NCI-H226 (cell line): ENCODE data around the gene LAMC1.

ENCODE experiments used
- DNase-seq: peaks from one replicate; pipeline ENCODE4 v3.0.0-alpha.2; 2015

LAMC1 gene

DNA sequence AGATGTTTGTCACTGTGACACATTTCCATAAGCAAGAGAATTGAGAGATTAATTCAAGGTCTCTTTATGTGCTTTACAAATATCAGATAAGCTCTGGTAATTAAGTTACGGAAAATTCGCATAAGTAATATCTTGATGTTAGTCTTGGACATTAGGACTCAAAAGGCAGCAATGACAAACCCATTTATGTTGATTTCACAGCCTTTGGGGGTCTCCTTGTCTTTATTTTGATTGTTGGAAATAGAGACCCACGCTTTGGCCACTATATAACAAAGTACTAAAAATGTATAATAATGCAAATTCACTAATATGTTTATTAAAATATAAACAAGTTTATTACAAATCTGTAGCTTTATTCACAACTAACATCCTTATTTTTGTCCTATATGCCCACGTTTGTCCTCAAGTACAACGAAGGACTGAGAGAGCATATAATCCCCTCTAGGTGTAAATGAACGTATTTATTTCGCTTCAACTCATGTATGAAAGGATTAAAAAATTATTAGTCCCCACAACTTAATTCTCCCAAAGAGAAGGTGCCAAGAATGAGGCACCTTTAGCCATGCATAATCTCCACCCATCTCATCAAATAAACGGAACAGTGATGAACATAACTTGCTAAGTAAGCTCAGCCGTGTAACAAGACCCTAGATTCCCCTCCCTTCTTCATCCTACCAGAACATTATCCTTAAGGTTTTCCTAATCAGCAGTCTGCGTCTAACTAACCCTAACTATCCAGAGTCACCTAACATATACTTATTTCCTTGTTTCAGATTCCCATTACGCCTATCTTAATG lies 1.6 kb upstream of the LAMC1 start:
- DNase-seq: no peak

DNA sequence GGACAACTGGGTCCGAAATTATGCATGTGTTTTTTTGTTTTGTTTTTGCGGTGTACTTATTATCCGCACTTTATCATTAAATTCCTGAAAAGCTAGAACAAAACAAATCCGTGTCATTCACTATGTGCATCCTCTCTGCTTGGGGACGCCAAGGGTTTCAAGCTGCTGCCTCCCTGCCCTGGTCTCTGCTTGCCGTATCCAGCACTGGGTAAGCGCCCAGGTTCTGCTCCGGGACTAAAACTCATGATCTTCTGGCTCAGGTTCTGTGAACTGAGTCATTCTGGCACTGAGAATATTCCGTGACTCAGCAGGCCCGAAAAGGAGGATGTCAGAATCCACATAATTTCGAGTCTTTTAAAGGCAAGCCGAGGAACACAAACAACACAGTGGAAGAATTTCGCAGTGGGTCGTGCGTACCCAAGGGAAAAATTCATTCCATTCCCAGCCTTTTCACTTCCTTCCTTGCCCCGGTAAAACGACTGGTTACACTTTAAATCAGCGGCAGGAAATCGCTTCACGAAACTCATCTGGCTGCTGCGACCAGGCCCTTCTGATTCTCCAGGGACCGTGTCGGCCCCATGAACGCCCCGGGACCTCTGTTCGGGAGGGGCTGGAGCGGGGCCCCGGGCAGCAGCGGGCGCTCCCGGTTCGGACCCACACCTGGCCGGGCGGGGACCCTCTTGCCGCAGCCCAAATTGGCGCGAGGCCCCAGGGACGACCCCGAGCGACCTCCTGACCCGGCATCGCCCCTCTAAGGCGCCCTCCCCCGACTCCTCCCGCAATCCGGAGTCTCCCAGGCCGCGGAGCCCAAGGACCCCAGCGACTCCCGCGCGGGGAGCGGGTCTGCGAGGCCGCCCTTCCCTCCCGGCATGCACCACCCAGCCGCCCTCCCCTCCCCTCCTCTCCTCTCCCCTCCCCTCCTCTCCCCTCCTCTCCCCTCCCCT lies 746 bp upstream of the LAMC1 start:
- peak; percentile 92 for DNase-seq

DNA sequence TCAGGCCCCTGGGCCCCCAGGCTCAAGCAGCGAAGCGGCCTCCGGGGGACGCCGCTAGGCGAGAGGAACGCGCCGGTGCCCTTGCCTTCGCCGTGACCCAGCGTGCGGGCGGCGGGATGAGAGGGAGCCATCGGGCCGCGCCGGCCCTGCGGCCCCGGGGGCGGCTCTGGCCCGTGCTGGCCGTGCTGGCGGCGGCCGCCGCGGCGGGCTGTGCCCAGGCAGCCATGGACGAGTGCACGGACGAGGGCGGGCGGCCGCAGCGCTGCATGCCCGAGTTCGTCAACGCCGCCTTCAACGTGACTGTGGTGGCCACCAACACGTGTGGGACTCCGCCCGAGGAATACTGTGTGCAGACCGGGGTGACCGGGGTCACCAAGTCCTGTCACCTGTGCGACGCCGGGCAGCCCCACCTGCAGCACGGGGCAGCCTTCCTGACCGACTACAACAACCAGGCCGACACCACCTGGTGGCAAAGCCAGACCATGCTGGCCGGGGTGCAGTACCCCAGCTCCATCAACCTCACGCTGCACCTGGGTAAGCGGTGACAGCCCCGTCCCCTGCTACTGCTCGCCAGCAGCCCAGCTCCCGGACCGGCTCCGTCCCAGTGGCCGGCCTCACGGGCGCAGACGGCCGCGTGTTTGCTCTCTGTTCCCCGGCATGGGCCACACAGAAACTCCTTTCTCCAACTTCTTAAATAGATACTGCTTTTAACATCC lies 539 bp downstream of the LAMC1 start:
- DNase-seq: peak; percentile 63

DNA sequence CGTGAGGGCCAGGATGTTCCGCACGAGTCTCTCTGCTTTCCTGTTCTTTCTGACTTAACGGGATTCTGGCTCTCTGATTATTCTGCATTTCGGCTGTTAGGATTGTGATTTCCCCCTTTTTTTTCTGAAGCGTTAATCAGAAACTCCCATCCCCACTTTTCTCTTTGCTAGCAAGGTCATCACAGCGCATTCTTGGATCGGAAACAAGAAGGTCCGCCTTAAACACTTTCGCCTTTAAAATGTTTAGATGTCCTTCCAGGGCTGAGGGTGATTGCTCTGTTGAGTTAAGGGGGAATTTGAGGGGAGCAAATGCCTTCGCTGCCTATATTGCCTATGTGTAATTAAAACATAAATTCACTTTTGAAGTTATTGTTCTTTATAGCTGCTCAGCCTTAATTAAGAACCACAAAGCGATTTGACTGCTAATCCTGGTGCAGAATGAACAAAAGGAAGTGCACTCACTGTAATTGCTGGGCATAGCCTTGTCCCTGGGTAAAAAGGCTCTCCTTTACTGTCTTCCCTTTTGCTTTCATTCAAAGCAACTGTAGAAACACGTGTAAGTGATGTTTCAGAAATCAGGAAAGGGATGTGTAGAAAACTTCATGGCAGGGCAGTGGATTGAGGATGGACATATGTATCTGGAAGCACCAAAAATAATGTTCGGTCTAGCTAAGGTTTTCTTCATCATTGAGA lies 1.2 kb downstream of the LAMC1 start:
- DNase-seq: no peak

DNA sequence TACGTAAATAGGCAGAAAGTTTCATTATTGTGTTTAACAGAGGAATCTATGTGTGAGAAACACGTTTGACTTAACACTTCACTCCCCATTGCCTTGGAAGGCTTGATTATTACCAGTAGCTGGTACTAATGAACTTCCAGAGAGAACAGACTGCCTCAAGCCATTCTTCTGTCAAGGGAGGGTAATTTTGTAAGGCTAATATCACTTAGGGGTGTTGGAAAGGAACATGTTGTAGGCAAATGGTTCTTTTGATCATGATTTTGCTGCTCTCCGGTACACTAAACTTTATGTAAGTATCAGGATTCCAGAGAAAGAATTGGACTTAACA lies 1.8 kb downstream of the LAMC1 start:
- no peak for DNase-seq

DNA sequence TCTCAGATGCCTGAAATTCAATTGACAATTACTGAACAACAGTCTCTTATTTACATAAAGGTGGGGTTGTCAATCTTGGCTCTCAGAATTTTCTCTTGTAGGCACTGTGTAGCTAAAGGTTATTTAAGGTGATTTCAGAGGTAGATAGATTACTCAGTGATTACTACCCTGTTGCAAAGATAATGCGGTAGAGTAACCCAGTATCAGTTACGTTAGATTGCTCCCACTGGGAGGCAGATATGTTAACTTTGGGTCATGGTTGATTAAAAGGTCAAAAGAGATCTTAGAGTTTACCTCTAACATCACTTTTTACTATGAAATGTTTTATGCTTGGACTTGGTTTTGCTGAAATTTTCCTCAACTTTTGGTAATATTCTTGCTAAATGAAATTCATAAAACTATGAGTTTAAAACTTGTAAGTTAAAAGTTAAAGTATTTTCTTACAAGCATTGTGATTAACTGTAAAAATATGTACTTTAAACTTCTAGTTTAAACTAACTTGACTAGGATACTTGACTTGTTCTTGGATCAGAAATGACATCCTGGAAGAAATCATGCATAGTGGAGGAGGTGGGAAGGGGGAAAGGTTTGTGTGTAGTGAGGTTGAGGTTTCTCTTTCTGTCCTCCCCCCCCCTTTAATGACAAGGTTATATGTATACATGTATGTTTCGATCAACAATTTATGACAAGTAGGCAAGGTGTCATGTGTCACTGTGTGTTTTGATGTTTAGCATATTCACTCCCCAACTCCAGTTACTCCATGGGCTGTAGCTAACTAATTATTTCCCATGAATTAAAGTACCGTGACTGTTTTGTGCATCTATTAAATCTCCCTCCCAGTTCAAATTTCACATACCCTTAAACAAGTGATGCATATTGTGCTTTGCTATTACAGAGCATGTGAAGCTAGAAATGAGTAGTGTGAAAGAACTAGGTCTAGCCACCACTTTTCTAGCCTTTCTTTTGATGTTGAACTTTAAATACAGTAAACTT lies 2.9 kb downstream of the LAMC1 start:
- DNase-seq: peak; percentile 59

DNA sequence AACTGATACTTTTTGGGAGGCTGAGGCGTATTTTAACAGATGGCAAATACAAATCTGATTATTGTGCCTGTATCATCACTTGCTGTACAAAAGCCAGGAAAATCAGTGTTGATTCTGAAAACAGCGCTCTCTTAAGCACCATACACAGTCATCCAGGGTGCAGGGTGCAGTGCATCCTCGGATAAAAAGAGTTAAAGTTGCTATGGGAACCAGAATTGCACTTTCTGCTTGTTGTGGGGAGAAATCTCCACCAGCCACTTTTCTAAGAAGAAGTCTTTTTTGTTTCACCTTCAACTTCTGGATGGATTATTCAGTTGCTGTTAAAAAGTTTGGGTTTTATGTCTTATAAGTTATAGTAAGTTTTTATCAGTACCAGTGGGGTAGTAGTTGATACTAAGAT lies 3.8 kb downstream of the LAMC1 start:
- no peak for DNase-seq

DNA sequence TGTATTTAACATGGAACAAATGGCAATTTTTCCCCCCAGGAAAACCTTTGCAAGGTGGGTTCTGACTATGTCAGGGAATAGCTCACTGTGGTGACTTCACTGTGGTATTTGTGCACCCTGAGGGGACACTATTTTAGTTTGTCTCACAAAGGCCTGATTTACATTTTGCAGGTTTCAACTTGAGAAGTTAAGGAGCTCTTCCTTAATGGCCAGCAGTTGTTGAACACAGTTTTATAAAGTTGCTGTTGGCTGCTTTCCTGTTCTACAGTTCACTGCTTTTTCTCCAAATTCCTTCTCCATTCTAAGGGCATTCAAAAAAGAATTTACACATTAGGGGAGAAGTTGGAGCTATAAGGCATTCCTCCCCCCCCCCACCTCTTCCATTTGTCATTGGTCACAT lies 4.6 kb downstream of the LAMC1 start:
- no peak for DNase-seq

DNA sequence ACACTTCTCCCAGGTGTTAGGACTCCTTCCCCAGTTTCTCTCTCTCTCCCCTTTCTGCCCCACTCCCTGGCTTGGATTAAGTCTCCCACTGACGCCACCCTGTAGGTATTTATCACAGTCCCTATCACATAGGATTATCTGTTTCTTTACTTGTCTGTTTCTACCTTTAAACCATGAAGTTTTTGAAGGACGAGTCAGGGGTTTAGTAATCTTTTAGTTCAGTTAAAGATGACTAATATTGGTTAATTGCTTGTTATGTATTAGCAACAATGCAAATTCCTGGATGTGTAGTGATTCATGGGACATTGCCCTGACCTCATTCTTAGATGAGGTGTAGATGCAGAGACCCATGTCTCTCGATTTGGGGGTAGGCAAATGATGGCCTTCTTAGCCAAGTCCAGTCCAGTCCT lies 6.4 kb downstream of the LAMC1 start:
- peak; percentile 59 for DNase-seq

DNA sequence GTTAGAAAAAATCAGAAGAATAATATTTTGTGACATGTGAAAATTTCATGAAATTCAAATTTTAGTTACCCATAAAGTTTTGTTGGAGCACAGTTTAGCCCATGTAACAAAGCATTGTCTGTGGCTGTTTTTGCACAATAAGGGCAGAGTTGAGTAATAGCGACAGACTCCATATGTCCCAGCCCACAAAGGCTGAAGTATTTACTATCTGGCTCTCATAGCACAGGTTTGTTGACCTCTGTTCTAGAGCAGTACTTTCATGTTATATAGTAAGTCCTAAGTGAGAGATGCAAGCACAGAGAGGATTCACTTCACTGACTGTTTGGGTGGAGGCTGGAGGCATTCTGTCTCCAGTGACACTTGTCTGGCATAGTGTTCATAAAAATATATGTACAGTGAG lies 6.8 kb downstream of the LAMC1 start:
- peak; percentile 41 for DNase-seq

DNA sequence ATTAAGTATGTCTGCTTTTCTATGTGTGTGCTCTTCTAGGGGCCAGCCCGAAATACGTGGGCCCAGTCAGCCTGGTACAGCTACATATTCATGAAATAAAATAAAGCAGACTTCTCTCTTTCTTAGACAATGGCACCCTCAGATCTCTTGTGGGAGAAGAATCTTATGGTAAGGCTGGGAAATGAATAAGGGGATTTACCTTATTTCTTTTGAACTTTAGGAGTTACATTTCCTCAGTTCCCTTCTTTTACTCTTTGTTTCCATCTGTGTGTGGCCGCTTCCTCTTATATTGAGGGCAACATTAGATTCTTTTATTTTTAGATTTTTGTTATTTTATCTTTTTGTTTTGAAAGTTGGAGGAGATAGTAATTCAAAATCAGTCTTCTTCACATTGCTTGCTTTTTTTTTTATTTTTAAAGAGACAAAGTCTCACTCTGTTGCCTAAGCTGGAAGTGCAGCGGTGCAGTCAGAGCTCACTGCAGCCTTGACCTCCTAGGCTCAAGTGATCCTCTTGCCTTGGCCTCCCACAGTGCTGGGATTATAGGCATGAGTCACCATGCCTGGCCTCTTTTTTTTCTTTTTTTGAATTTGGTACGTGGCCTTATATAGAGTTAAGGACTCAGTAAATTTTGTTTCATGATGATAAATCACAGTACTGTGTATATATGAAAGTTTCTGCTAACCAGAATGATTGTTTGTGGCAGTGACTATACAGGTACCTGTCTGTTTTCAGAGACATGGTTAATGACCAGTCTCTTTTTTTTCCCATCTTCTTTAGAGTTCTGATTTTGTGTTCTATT lies 9.1 kb downstream of the LAMC1 start:
- DNase-seq: peak; percentile 39

DNA sequence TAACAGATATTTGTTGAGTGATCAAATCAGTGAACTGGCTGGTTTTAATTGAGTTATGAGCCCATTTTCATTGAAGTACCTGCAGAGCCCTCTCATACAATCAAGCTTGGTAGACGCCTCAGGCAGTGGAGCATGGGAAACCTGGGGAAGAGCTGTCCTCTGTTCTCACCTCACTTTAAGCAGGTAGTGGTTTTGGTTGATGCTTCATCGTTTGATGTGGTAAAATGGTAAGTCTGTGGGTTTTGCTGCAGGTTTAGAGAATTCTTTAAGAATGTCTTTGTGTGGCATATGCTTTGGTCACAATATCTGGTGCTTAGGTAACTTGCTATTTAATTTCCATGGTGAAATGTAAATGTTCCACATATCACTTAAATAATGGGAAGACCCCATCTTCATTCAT lies 10.0 kb downstream of the LAMC1 start:
- DNase-seq: no peak

DNA sequence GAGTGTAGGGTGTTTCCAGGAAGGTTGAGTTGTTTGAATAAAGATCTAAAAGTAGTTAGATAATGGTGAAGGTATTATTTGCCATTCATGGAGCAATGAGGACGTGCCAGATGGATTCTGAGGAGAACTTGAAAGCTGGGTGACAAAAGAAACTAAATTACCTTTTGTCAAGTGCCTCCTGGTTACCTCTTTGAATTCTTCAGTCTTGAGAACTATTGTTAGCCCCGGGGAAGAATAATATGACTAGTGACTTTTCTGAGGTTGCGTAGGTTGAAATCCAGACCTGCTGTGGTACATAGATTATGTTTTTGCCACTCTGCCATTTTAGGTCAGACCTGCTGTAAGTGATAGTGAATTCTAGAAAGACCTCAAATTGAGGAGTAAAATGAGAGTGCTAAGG lies 11.5 kb downstream of the LAMC1 start:
- DNase-seq: no peak

DNA sequence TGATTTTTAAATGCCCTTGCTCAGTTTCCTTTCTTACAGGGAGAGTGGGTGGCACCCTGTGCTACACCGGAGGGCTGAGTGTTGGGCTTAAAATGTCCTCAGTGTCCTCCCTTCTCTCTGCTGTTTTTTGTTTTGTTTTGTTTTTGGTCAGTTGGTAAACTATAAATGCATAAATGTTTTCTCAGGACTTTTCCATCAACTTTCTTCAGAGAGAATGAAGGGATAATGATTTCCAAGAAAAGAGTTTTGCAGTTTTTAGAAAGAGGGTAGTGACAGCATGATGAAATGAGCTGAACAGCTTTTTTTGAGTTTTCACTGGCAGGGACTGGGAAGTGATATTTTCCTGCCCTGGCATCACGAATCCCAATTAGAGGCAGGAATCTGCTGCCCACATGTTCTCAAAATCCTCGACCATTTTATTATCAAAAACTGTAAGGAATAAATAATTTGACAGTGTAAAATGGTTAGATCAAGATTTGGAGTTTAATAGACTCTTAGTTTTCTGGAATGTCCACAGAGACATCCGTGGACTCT lies 15.2 kb downstream of the LAMC1 start:
- DNase-seq: no peak

DNA sequence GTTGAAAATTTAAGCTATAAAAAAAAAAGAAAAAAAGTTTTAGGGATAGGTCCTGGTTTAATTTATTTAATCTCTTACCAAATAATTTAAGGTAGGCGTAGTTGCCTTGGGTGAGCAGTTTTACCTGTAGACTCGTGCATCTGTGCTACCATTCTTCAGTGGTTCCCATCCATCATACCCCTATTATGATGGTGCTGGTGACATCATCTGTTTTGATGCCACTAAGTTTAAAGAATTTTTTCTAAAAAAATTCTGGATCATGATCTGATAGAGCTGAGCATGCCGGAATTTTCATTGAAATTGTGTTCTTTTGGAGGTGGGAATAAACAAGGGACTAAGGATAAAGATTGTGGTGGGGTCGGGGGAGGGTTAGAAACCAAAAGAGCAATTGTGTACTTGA lies 15.7 kb downstream of the LAMC1 start:
- no peak for DNase-seq

DNA sequence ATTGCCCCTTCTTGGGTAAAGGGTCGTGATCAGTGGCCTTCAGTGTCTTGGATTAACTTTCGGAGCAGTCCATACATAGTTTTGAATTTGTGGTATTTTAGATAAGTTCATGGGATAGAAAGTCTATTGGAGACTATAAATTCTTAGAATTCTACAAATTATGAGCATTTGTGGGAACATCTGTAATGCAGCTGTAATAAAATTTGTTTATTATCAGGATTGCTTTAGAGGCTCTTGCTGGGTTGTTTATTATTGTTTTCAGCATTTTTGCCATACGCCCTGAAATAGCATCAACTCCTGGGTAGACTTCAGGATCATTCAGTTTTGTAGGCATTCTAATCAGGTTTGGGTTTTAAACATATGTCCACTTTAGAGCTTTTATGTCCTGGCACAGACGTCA lies 16.1 kb downstream of the LAMC1 start:
- no peak for DNase-seq

DNA sequence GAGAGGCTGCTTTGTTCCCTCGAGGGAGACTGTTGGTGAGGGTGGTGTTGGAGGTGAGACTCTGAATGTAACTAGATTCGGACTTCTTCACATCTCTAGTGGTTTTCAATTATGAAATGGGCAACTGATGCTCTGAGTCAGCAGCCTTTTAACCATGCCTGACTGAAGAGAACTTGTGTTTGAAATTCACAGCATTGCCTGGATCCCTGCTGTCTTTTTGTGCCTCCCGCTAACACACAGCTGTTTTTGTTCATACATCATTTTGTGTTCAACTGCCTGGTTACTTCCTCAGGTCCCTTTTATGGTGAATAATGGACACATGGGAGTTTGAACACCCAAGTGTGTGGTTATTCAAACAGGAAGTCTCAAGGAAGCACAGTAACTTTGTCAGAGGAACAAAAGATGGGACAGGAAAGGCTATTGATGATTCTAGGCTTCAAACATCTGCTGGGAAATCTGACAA lies 16.8 kb downstream of the LAMC1 start:
- DNase-seq: peak; percentile 59

DNA sequence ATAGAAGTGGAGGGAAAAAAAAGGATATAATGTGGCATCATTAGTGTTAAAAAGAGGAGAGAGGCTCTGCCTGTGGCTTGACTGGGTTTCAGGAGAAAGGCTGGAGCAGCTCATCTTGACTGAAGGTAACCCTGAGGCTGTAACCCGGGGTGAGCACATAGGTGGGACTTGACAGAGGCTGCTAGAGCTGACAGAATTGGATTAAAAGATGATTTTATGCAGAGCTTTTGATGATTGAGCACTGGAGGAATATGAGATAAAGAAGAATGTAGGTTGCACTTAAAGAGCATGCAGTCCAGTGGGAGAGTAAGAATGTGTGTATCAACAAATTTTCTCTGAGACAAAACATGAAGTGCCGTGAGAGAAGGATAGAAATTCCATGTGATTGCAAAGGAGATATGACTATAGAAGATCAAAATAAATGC lies 17.3 kb downstream of the LAMC1 start:
- no peak for DNase-seq

DNA sequence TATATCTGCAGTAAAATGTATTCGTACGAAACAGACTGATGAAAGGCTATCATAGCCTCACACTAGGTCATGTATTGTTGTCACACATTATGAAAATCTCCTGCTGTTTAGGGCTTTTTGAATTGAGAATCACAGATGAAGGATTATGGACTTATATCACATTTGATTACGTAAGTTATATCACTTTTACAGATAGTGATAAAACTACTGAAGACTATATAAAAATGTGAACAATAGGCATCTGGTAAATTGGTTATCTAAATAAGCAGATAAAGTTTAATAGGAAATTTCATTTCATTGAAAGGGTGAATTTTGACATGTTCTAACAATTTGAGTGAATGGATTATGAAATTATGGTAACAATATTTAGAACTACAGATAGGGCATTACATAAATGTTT lies 20.0 kb downstream of the LAMC1 start:
- no peak for DNase-seq
